Measurements from ENCODE around the gene UTY.

DNA sequence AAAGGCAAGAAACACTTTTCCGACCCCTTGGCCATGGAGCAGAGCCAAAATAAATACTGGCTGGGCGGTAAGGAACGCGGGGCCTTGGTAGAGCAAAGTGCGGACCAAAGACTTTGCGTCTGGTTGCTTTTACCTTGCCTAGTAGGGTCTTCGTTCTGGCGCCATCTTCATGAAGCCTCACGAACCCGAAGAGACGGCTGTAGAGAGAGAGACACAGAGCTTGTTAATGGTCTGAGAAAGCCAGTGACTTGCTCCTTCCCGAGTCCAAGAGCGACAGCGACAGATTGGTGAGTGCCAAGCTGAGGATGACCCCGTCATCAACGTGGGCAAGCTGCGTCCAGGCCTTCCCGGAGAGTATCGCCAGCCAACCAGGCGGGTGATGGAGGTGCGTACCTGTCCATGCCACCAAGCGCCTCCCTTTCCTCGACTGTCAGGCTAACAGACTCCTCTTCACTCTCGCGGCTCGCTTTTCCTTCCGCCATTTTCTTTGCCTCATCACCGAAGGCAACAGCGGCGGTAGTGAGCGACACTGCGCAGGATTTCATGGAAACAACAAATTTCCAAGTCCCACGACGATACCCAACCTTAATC is 617 bp downstream of the UTY start:
- TF ChIP-seq EZH2 (IDR thresholded peaks at IDR 0.05; ENCODE audit: low read length, unreplicated experiment): no peak
- TF ChIP-seq, protein P1, sequence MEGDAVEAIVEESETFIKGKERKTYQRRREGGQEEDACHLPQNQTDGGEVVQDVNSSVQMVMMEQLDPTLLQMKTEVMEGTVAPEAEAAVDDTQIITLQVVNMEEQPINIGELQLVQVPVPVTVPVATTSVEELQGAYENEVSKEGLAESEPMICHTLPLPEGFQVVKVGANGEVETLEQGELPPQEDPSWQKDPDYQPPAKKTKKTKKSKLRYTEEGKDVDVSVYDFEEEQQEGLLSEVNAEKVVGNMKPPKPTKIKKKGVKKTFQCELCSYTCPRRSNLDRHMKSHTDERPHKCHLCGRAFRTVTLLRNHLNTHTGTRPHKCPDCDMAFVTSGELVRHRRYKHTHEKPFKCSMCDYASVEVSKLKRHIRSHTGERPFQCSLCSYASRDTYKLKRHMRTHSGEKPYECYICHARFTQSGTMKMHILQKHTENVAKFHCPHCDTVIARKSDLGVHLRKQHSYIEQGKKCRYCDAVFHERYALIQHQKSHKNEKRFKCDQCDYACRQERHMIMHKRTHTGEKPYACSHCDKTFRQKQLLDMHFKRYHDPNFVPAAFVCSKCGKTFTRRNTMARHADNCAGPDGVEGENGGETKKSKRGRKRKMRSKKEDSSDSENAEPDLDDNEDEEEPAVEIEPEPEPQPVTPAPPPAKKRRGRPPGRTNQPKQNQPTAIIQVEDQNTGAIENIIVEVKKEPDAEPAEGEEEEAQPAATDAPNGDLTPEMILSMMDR (conservative IDR thresholded peaks at IDR 0.05; ENCODE audit: low read depth, low read length): no peak

All from PC-3 (cell line).